ENCODE results near the gene HORMAD2. TPM values are rescaled to one million over a fixed set of nuclear protein-coding genes. Genes with fewer than 3 reads are reported as not detected.

The HORMAD2 gene
- total and polyA plus RNA-seq, 2 experiments from 2014 or later: not detected

GRCh38 chr22:30132290-30132996 is 52.2 kb downstream of the HORMAD2 start:
- no peak overlapping the region for H3K4me2 ChIP-seq (ENCODE audit: unreplicated experiment)
- WGBS, 2 experiments (ENCODE audit: low coverage in 1 of 2, low lambda C conversion rate in 2 of 2, missing lambda C conversion rate in 2 of 2): 67 to 73% methylated on average over 4 of the region's 4 CpGs
- in situ Hi-C loops (cut with MboI): no loop called here
- H4K20me1 ChIP-seq (ENCODE audit: insufficient read depth): no peaks in the 10 kb centered on the region
- H2AFZ ChIP-seq: no peak overlapping the region
- H3F3A ChIP-seq (ENCODE audit: insufficient read depth): peaks cover 5% of the 10 kb centered on the region; the same call in 1 of the 2 replicates
- no peaks in the 10 kb centered on the region for H3K9me2 ChIP-seq (ENCODE audit: insufficient read depth)
- no peak overlapping the region for H3K4me3 ChIP-seq
- no peaks in the 10 kb centered on the region for H3K36me3 ChIP-seq (ENCODE audit: low read depth)
- H3K9ac ChIP-seq: no peak overlapping the region
- H3K4me1 ChIP-seq (ENCODE audit: insufficient read depth): peaks cover 7% of the 10 kb centered on the region
- no peaks in the 10 kb centered on the region for H3K79me2 ChIP-seq (ENCODE audit: insufficient read depth)
- no peaks in the 10 kb centered on the region for H3K27me3 ChIP-seq (replicated peaks; ENCODE audit: insufficient read depth)
- H3K9me3 ChIP-seq (ENCODE audit: low read depth): no peaks in the 10 kb centered on the region
- DNase-seq: no peak
- H3K27ac ChIP-seq: no peak overlapping the region
- TF ChIP-seq EZH2phosphoT487 (IDR thresholded peaks at IDR 0.05; ENCODE audit: insufficient read depth, low read depth) (no peak), EZH2 (IDR thresholded peaks at IDR 0.05; ENCODE audit: insufficient read depth, poor library complexity, severe bottlenecking) (no peak)

- H3F3A ChIP-seq (ENCODE audit: insufficient read depth): no peaks in the 10 kb centered on the region
- no peak overlapping the region for H2AFZ ChIP-seq
- H3K4me3 ChIP-seq: no peak overlapping the region
- in situ Hi-C loops (cut with MboI): no loop called here
- no peaks in the 10 kb centered on the region for H3K9me3 ChIP-seq (ENCODE audit: low read depth)
- H3K79me2 ChIP-seq (ENCODE audit: insufficient read depth): no peaks in the 10 kb centered on the region
- no peaks in the 10 kb centered on the region for H3K4me1 ChIP-seq (ENCODE audit: insufficient read depth)
- no peak overlapping the region for H3K4me2 ChIP-seq (ENCODE audit: unreplicated experiment)
- no peak for DNase-seq
- no peak overlapping the region for H3K27ac ChIP-seq
- peaks cover 3% of the 10 kb centered on the region; the same call in 1 of the 2 replicates for H3K27me3 ChIP-seq (replicated peaks; ENCODE audit: insufficient read depth)
- TF ChIP-seq EZH2 (IDR thresholded peaks at IDR 0.05; ENCODE audit: insufficient read depth, poor library complexity, severe bottlenecking) (no peak), EZH2phosphoT487 (IDR thresholded peaks at IDR 0.05; ENCODE audit: insufficient read depth, low read depth) (no peak)
- no peaks in the 10 kb centered on the region for H3K36me3 ChIP-seq (ENCODE audit: low read depth)
- H4K20me1 ChIP-seq (ENCODE audit: insufficient read depth): no peaks in the 10 kb centered on the region
- no peak overlapping the region for H3K9ac ChIP-seq
- H3K9me2 ChIP-seq (ENCODE audit: insufficient read depth): no peaks in the 10 kb centered on the region
These were observed 60.1 kb downstream of the HORMAD2 start for GRCh38 chr22:30140414-30140813.

DNA sequence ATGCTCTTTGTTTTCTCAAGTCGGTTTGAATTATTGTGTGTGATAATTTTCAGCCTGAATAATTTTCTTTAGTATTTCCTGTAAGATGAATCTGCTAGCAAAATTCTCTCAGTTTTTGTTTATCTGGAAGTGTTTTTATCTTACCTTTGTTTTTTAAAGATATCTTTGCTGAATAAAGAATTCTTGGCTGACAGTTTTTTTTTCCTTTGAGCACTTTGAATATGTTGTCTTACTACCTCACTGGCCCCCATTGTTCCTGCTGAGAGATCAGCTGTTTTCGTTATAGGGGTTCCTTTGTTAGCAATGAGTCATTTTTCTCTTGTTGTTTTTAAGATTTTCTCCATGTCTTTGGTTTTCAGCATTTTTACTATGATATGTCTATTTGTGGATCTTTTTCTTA is 63.0 kb downstream of the HORMAD2 start:
- H3K9me2 ChIP-seq (ENCODE audit: insufficient read depth): no peaks in the 10 kb centered on the region
- no peak overlapping the region for H3K9ac ChIP-seq
- no peak overlapping the region for H2AFZ ChIP-seq
- no peaks in the 10 kb centered on the region for H3K79me2 ChIP-seq (ENCODE audit: insufficient read depth)
- no peaks in the 10 kb centered on the region for H3K9me3 ChIP-seq (ENCODE audit: low read depth)
- no peak overlapping the region for H3K4me2 ChIP-seq (ENCODE audit: unreplicated experiment)
- WGBS, 2 experiments (ENCODE audit: low coverage in 1 of 2, low lambda C conversion rate in 2 of 2, missing lambda C conversion rate in 2 of 2): 62 to 64% methylated on average over 2 of the region's 2 CpGs
- no peak overlapping the region for H3K27ac ChIP-seq
- no peak overlapping the region for H3K4me3 ChIP-seq
- in situ Hi-C loops (cut with MboI): no loop called here
- no peaks in the 10 kb centered on the region for H3K36me3 ChIP-seq (ENCODE audit: low read depth)
- TF ChIP-seq EZH2phosphoT487 (IDR thresholded peaks at IDR 0.05; ENCODE audit: insufficient read depth, low read depth): no peak
- TF ChIP-seq EZH2 (IDR thresholded peaks at IDR 0.05; ENCODE audit: insufficient read depth, poor library complexity, severe bottlenecking): no peak
- no peaks in the 10 kb centered on the region for H3K4me1 ChIP-seq (ENCODE audit: insufficient read depth)
- no peak for DNase-seq
- no peaks in the 10 kb centered on the region for H3F3A ChIP-seq (ENCODE audit: insufficient read depth)
- H3K27me3 ChIP-seq (replicated peaks; ENCODE audit: insufficient read depth): peaks cover 3% of the 10 kb centered on the region; the same call in 1 of the 2 replicates
- no peaks in the 10 kb centered on the region for H4K20me1 ChIP-seq (ENCODE audit: insufficient read depth)

DNA sequence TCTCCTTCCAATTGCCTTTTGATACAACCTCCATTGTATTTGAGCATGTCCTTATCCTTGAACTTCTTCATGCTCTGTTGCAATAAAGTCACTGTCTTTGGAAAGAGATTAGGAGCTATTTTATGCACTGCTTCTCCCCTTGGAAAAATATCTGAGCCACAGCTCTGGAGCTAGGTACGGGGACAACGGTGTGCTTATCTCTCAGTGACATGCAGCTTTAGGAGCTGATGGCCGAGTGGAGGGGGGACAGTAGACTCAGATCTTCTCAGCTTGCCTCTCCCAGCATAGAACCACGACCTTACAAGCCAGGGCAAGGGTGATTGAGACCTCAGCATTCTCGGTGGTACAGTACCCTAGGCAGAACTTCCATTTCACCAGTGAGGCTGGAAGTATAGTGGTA is 64.1 kb downstream of the HORMAD2 start:
- Histone ChIP-seq H2AFZ (no peak overlapping the region), H3F3A (ENCODE audit: insufficient read depth) (no peaks in the 10 kb centered on the region), H3K9ac (no peak overlapping the region), H3K9me3 (ENCODE audit: low read depth) (no peaks in the 10 kb centered on the region), H3K36me3 (ENCODE audit: low read depth) (no peaks in the 10 kb centered on the region), H3K9me2 (ENCODE audit: insufficient read depth) (no peaks in the 10 kb centered on the region), H3K4me2 (ENCODE audit: unreplicated experiment) (no peak overlapping the region), H3K79me2 (ENCODE audit: insufficient read depth) (no peaks in the 10 kb centered on the region), H4K20me1 (ENCODE audit: insufficient read depth) (no peaks in the 10 kb centered on the region), H3K27me3 (replicated peaks; ENCODE audit: insufficient read depth) (peaks cover 3% of the 10 kb centered on the region; the same call in 1 of the 2 replicates), H3K27ac (no peak overlapping the region), H3K4me3 (no peak overlapping the region), H3K4me1 (ENCODE audit: insufficient read depth) (no peaks in the 10 kb centered on the region)
- DNase-seq: no peak
- TF ChIP-seq EZH2 (IDR thresholded peaks at IDR 0.05; ENCODE audit: insufficient read depth, poor library complexity, severe bottlenecking) (no peak), EZH2phosphoT487 (IDR thresholded peaks at IDR 0.05; ENCODE audit: insufficient read depth, low read depth) (no peak)
- 45 to 48% methylated on average over 5 of the region's 5 CpGs for WGBS, 2 experiments (ENCODE audit: low coverage in 1 of 2, low lambda C conversion rate in 2 of 2, missing lambda C conversion rate in 2 of 2)
- in situ Hi-C loops (cut with MboI): no loop called here
